Left cardiac atrium (tissue), 4 donors: Measurements from ENCODE around the gene SH2D1B. TPM values are rescaled to one million over a fixed set of nuclear protein-coding genes. Genes with fewer than 3 reads are reported as not detected.
"Not testable (repeated sequence)": the region's sequence is repeated elsewhere in the genome, so short reads cannot be mapped to it uniquely, and the experiment has no call there.

Experiments used
- ATAC-seq, 2 donors: fragments of 200-7000 bp; cut with Tn5 transposase; one replicate each; pipeline ENCODE4 v1.9.1; 2020; ENCODE audit warnings: mild to moderate bottlenecking in 2 of 2, moderate library complexity in 2 of 2
- DNase-seq: peaks from one replicate; pipeline ENCODE4 v3.0.0-alpha.2; 2020
- intact Hi-C, 2 donors: fragments of 100-400 bp; cut with DNase I; formaldehyde crosslinking; loops; one replicate each; pipeline versions ENCODE4 v1.14.1 to v1.15.1; 2022 to 2023
- long read RNA-seq: library from polyadenylated mRNA; unstranded; transcript quantifications from one replicate; pipeline ENCODE4 v2.0.0, GENCODE V29; 2021
- total RNA-seq, 2 donors: library from RNA; stranded (reverse); fragmentation: NEBNext Ultra II Directional; extraction: Animal tissue kit (Norgen Biotek cat#: 25700); gene quantifications; one replicate each; pipeline ENCODE4 v1.2.1, GENCODE V29; 2021
- donor health status: DM: no; HTN: yes; CAD: no.
- donor health status: DM: no; HTN: yes; CAD: no; lungs with severe emphysema.
- donor health status: DM: yes; HTN: yes; CAD: no.
- donor health status: Dilated cardiomyopathy.

Gene SH2D1B
- under 1 TPM; 0.13 to 0.27 TPM for total RNA-seq
- long read RNA-seq, result 0 reads

DNA sequence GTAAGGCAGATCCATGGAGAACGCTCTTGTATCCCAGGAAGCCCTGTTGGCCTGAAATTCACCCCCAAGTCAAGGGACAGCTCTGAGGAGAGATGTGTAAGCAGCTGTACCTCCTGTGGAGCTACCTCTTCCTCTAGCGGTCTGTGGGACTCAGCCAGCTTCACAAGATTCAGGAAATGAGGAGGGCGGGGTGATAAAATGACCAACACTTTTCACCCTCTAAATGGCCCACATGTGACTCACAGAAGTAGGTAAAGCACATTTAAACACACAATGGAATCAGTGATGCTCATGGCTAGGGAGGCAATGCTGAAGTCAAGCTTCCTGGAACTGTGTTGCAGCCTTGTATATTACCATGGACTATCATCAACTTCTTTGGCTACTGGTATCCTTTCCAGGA lies at the start of gene SH2D1B:
Gene SH2D1B, minus strand, starts transcription at position 135 of the 400 bp plus-strand sequence. Its CDS starts 120 bp downstream, at position 15.
- no peak for DNase-seq
- ATAC-seq, result no peak
- intact Hi-C loops, result no loop called here

DNA sequence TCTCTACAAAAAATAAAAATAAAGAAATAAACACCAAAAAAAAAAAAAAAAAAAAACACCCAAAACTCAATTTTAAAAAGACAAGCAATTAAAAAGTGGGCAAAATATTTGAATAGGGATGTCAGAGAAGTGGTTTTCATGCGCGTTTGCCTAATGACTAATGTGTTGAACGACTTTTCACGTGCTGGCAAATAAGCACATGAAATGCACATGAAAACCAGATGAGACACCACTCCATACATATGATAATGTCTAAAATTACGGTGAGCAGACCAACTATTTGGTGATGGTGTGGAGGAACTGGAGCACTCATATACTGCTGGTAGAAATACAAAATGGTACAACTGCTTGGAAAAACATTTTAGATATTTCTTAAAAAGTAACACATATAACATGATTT lies 46.3 kb upstream of the SH2D1B start:
- intact Hi-C loops, result no loop called here
- no peak for ATAC-seq
- no peak for DNase-seq

- ATAC-seq, result no peak
- DNase-seq, result no peak
- intact Hi-C loops, result no loop called here
Measured at GRCh38 chr1:162456323-162456722, 44.4 kb upstream of the SH2D1B start.

- ATAC-seq, intact Hi-C loops, DNase-seq: not testable (repeated sequence)
Measured at GRCh38 chr1:162454361-162454760, 42.4 kb upstream of the SH2D1B start.

DNA sequence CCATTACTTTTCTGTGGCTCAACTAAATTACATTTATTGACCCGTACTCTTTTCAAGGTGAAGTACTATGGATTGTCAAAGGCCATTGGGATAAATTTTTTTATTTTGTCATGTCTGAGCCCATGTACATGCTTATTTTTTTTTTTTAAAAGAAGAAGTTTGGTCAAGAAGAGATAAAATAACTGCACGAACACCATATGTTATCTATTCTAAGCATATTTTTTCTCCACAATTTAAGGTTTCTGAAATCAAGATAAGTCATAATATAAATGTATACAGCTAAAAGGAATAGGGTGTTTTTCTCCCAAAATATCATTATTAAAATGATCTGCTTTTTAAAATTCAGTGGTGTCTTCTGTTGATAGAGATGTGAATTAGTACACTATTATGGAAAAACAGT lies 35.0 kb upstream of the SH2D1B start:
- no peak for ATAC-seq
- intact Hi-C loops, result no loop called here
- DNase-seq, result no peak

GRCh38 chr1:162444903-162445302 lies 33.0 kb upstream of the SH2D1B start:
- intact Hi-C loops, result no loop called here
- DNase-seq (no peak), ATAC-seq (no peak)

DNA sequence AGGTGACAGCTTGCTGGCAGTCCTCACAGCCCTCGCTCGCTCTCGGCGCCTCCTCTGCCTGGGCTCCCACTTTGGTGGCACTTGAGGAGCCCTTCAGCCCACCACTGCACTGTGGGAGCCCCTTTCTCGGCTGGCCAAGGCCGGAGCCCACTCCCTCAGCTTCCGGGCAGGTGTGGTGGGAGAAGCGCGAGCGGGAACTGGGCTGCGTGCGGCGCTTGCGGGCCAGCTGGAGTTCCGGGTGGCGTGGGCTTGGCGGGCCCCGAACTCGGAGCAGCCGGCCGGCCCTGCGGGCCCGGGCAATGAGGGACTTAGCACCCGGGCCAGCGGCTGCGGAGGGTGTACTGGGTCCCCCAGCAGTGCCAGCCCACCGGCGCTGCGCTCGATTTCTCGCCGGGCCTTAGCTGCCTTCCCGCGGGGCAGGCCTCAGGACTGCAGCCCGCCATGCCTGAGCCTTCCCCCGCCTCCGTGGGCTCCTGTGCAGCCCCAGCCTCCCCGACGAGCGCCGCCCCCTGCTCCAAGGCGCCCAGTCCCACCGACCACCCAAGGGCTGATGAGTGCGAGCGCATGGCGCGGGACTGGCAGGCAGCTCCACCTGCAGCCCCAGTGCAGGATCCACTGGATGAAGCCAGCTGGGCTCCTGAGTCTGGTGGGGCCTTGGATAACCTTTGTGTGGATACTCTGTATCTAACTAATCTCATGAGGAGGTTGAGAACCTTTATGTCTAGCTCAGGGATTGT lies 21.2 kb upstream of the SH2D1B start:
- DNase-seq, intact Hi-C loops, ATAC-seq: not testable (repeated sequence)

GRCh38 chr1:162430583-162430982 lies 18.6 kb upstream of the SH2D1B start:
- no peak for DNase-seq
- ATAC-seq, result no peak
- intact Hi-C loops, result no loop called here

DNA sequence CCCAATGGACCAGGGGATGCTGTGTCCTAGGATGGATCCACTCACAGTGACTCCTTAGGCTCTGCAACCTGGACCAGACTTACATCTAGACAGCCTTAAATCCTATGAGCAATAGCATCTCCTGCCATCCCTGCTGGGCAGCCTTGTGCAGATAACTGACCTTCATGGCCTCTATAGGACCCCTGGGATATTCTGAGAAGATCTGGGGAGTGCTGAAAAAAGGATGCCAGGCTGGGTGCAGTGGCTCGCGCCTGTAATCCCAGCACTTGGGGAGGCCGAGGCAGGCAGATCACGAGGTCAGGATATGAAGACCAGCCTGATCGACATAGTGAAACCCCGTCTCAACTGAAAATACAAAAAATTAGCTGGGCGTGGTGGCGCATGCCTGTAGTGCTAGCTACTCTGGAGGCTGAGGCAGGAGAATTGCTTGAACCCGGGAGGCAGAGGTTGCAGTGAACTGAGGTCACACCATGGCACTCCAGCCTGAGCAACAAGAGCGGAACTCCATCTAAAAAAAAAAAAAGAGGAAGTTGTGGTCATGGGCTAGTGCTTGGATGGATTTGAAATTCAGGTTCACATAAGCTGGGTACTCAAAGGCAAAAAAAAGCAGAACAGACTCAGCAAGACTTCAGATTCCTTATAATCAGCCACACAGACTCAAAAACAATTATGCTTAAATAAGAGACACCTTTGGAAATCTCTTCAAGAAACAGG lies 10.9 kb upstream of the SH2D1B start:
- ATAC-seq, result peak in 1 of 2 donors; percentile 56
- peak; percentile 14 for DNase-seq
- intact Hi-C loops, result no loop called here

GRCh38 chr1:162421258-162422164 lies 9.6 kb upstream of the SH2D1B start:
- intact Hi-C loops, result no loop called here
- ATAC-seq (no peak), DNase-seq (no peak)

DNA sequence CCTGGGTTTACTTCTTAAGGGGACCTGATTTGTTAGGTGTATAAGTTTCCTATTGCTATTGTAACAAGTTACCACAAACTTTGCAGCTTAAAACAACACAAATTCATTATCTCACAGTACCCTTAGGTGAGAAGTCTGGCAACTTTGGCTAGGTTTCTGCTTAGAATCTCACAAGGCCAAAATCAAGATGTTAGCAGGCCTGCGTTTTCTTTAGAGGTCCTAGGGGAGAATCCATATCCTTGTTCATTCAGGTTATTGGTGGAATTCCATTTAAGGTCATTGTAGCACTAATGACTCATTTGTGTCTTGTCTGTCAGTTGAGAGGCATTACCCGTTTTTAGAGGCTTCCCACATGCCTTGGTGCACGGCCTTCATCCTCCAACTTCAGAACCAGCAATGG lies 8.2 kb upstream of the SH2D1B start:
- ATAC-seq, result no peak
- intact Hi-C loops, result no loop called here

DNA sequence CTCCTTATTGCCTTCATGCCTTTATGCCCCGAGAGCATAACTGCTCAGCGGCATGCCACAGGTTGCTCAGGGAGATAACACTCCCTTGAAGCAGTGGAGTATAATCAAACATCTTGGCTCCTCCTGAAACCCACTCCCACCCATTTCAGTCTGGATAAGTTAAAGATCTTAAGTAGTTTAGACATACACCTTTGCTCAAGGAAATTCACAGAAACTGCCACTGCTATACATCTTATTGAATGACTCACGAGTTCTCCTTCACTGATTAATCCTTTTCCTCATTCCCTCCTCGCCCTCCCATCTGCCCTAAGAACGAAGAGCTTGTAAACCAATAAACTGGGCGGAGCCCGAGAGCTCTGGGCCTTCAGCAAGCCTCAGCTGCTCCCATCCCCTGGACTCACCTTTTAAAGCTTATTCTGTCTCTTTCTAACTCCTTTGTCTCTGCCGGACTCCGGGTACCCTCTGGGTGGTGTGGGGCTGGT lies 7.6 kb upstream of the SH2D1B start:
- intact Hi-C loops, result not testable (repeated sequence)

More for the DNA sequence above, 8.2 kb upstream of the SH2D1B start:
- no peak for DNase-seq

GRCh38 chr1:162418584-162418983 lies 6.6 kb upstream of the SH2D1B start:
- DNase-seq, intact Hi-C loops, ATAC-seq: not testable (repeated sequence)

More for the DNA sequence above, 7.6 kb upstream of the SH2D1B start:
- not testable (repeated sequence) for ATAC-seq, DNase-seq

- no peak for DNase-seq
- ATAC-seq, result no peak
- intact Hi-C loops, result no loop called here
Measured at GRCh38 chr1:162417650-162418049, 5.7 kb upstream of the SH2D1B start.

- intact Hi-C loops, result no loop called here
- DNase-seq (no peak), ATAC-seq (no peak)
Measured at GRCh38 chr1:162416909-162417308, 5.0 kb upstream of the SH2D1B start.

GRCh38 chr1:162416215-162416614 lies 4.3 kb upstream of the SH2D1B start:
- ATAC-seq (no peak), DNase-seq (no peak)
- intact Hi-C loops, result no loop called here

DNA sequence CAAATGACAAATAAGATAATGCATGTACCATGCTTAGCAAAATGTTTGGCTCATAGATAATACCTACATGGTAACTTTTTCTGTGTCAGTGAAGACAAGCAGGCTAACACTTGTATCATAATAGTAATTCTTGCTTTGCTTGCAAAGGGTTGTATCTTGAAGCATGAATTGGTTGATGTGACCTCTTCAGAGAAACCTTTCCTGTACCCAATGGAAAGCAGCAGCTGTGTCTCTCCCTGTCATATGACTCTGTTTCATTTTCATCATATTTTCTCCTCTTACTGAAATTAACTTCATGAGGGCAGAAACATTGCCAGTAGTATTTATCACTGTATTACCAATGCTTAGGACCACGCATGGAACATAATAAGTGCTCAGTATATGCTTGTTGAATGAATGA lies 4.4 kb downstream of the SH2D1B start:
- ATAC-seq (no peak), DNase-seq (no peak)
- intact Hi-C loops, result no loop called here

GRCh38 chr1:162406811-162407210 lies 5.1 kb downstream of the SH2D1B start:
- DNase-seq (no peak), ATAC-seq (no peak)
- intact Hi-C loops, result no loop called here

DNA sequence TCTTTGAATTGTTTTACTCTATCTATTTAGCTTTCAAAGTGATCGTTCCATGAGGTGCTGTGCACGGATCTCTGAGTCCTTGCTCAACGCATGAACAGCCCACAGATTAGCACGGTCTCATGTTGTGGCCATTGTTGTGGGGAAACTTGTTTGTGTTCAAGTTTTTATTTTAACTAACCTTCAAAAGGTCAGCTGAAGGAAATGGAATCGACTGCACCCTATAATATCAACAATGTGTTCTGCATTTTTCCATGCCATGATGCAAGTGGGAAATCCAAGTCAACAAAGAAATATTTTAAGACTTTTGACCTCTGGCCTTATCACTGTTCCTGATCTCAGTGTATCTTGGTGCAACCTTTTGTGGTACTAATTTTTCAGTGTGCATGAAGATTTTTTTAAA lies 6.1 kb downstream of the SH2D1B start:
- no peak for ATAC-seq
- DNase-seq, result no peak
- intact Hi-C loops, result no loop called here
